HepG2 (cell line): ENCODE measurements around the gene WWTR1. TPM values are rescaled to one million over a fixed set of nuclear protein-coding genes. Genes with fewer than 3 reads are reported as not detected.

ENCODE experiments used
- DNMT3B ChIP-seq: conservative IDR thresholded peaks from 2 replicates; pipeline ENCODE4 v1.6.1; 2016; ENCODE audit warnings: missing biosample characterization, control low read depth
- FOXC1 ChIP-seq: sonication (generic); formaldehyde crosslinking; IDR thresholded peaks from 2 replicates; pipeline ENCODE4 v1.8.0; 2022; ENCODE audit warnings: mild to moderate bottlenecking, missing genetic modification reagents, borderline replicate concordance
- HDAC2 ChIP-seq: sonication (generic); formaldehyde crosslinking; IDR thresholded peaks from 2 replicates; pipeline ENCODE4 v1.4.0; 2020; ENCODE audit warnings: missing genetic modification reagents
- HIVEP1 ChIP-seq: sonication (generic); formaldehyde crosslinking; IDR thresholded peaks from 2 replicates; pipeline ENCODE4 v1.4.0; 2020; ENCODE audit warnings: mild to moderate bottlenecking, missing genetic modification reagents
- HMGXB3 ChIP-seq: sonication (generic); formaldehyde crosslinking; IDR thresholded peaks from 2 replicates; pipeline ENCODE4 v1.4.0; 2020; ENCODE audit warnings: missing genetic modification reagents, borderline replicate concordance
- HOXA5 ChIP-seq: sonication (generic); formaldehyde crosslinking; IDR thresholded peaks from 2 replicates; pipeline ENCODE4 v1.4.0; 2020; ENCODE audit warnings: missing genetic modification reagents
- HOXD1 ChIP-seq: sonication (generic); formaldehyde crosslinking; IDR thresholded peaks from 2 replicates; pipeline ENCODE4 v1.5.0; 2020; ENCODE audit warnings: missing genetic modification reagents
- KDM5B ChIP-seq: sonication (generic); formaldehyde crosslinking; IDR thresholded peaks from 2 replicates; pipeline ENCODE4 v1.4.0; 2020; ENCODE audit warnings: missing genetic modification reagents, mild to moderate bottlenecking, borderline replicate concordance
- RAD21 ChIP-seq: fragments of 450-650 bp; formaldehyde crosslinking; IDR thresholded peaks from 2 replicates; pipeline ENCODE4 v1.5.0; 2020; ENCODE audit warnings: mild to moderate bottlenecking
- SMARCC2 ChIP-seq: fragments of 450-650 bp; IDR thresholded peaks from 2 replicates; pipeline ENCODE4 v1.6.1; 2017; ENCODE audit warnings: antibody characterized with exemption, mild to moderate bottlenecking
- ZBTB1 ChIP-seq: sonication (generic); formaldehyde crosslinking; IDR thresholded peaks from 2 replicates; pipeline ENCODE4 v1.4.0; 2020; ENCODE audit warnings: missing genetic modification reagents, borderline replicate concordance
- ZC3H13 ChIP-seq: sonication (generic); formaldehyde crosslinking; IDR thresholded peaks from 2 replicates; pipeline ENCODE4 v1.8.1; 2023; ENCODE audit warnings: mild to moderate bottlenecking, missing genetic modification reagents, moderate library complexity
- ZFP90 ChIP-seq: sonication (generic); formaldehyde crosslinking; IDR thresholded peaks from 2 replicates; pipeline ENCODE4 v1.8.0; 2022; ENCODE audit warnings: missing genetic modification reagents, mild to moderate bottlenecking, inconsistent platforms, borderline replicate concordance
- ZNF430 ChIP-seq: sonication (generic); formaldehyde crosslinking; IDR thresholded peaks from 2 replicates; pipeline ENCODE4 v1.9.0; 2021; ENCODE audit warnings: mild to moderate bottlenecking, missing genetic modification reagents
- ZNF614 ChIP-seq: IDR thresholded peaks from 2 replicates; pipeline ENCODE4 v1.6.1; 2018; ENCODE audit warnings: missing biosample characterization, missing genetic modification reagents, inconsistent platforms, borderline replicate concordance
- ZSCAN29 ChIP-seq: sonication (generic); formaldehyde crosslinking; conservative IDR thresholded peaks from 2 replicates; pipeline ENCODE4 v1.4.0; 2020; ENCODE audit warnings: mild to moderate bottlenecking, missing genetic modification reagents
- polyA plus RNA-seq, 8 experiments: library from polyadenylated mRNA; depleted of rRNA in 3 of 8; stranded (reverse) in 7 of 8; unstranded in 1 of 8; fragments of >200 nt; fragmentation: Illumina TruSeq in 4 of 8; extraction: Trizol in 4 of 8; gene quantifications; 2 replicates each; pipeline versions ENCODE4 v1.2.1 to v1.2.3, GENCODE V29; 2011 to 2016; ENCODE audit warnings: low read depth in 4 of 8, missing spikeins in 1 of 8, mixed read lengths in 1 of 8; ENCODE audit not compliant: insufficient read depth in 1 of 8
- total RNA-seq, 5 experiments: library from RNA; depleted of rRNA; stranded (reverse); fragments of >200 nt; fragmentation: Illumina TruSeq; extraction: Trizol; gene quantifications; 2 replicates each; pipeline ENCODE4 v1.2.3, GENCODE V29; 2016; ENCODE audit warnings: low read depth in 1 of 5
- TF ChIP-seq, protein P1 (sequence below): sonication (generic); formaldehyde crosslinking; IDR thresholded peaks from 2 replicates; pipeline ENCODE4 v1.5.1; 2020; ENCODE audit warnings: missing genetic modification reagents, mild to moderate bottlenecking, borderline replicate concordance
- TF ChIP-seq, protein P2 (sequence below): sonication (generic); formaldehyde crosslinking; IDR thresholded peaks from 2 replicates; pipeline ENCODE4 v1.4.0; 2020; ENCODE audit warnings: missing genetic modification reagents

The WWTR1 gene
- total and polyA plus RNA-seq, 2 of the 13 experiments (the other 11 are each of a cell fraction or from before 2014, with no cell fraction given): 19.7 to 139 TPM

DNA sequence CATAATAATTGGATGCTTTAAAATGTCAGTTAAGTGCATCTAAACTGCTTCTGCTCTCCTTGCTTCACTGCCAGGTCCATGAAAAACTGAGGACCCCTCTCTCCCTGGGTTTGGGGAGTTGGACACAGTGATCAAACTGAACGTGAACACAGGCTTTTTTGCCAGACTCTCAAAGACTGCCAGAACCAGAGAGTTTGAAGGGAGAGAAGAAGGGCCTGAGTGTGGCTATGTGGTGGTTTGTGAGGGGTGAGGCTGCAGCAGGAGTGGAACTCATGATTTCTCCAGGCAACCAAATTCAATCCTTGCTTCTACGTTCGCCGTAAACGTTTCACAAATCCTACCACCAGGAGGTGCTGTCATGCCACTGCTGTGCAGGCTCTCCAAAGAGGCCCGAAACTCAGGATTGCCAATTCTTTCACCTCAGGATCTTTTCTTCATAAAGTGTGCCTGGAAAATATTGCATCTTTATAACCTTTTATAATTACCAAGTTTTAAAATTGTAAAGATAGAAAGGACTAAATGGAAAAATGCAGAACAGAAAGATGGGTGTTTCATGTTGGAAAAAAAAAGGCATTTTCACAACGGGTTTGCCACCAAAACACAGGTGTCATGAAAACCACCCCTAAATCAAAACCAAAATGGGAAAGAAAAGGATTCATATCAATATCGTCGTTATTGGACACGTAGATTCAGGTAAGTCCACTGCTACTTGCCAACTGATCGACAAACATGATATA is 163.6 kb downstream of the WWTR1 start (continued):
- peak; percentile 70 for TF ChIP-seq RAD21
- TF ChIP-seq, protein P1, sequence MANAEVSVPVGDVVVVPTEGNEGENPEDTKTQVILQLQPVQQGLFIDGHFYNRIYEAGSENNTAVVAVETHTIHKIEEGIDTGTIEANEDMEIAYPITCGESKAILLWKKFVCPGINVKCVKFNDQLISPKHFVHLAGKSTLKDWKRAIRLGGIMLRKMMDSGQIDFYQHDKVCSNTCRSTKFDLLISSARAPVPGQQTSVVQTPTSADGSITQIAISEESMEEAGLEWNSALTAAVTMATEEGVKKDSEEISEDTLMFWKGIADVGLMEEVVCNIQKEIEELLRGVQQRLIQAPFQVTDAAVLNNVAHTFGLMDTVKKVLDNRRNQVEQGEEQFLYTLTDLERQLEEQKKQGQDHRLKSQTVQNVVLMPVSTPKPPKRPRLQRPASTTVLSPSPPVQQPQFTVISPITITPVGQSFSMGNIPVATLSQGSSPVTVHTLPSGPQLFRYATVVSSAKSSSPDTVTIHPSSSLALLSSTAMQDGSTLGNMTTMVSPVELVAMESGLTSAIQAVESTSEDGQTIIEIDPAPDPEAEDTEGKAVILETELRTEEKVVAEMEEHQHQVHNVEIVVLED (CRISPR knock-in tag): peak; percentile 54; the same call in 1 of the 2 replicates
- no peak for TF ChIP-seq HDAC2 (CRISPR knock-in tag)
- peak; percentile 43; the same call in 1 of the 2 replicates for TF ChIP-seq HIVEP1 (CRISPR knock-in tag)
- TF ChIP-seq SMARCC2: no peak
- TF ChIP-seq HOXD1 (CRISPR knock-in tag): no peak
- TF ChIP-seq ZFP90 (CRISPR knock-in tag): peak; percentile 18; the same call in 1 of the 2 replicates
- no peak for TF ChIP-seq DNMT3B (CRISPR knock-in tag)
- TF ChIP-seq FOXC1: no peak
- 0 out of 2 replicates have a peak, but pooled peaks have one; percentile 59 for TF ChIP-seq ZNF614 (CRISPR knock-in tag)
- TF ChIP-seq HOXA5 (CRISPR knock-in tag): no peak; the same call in 1 of the 2 replicates
- no peak for TF ChIP-seq ZBTB1 (CRISPR knock-in tag)
- TF ChIP-seq, protein P2, sequence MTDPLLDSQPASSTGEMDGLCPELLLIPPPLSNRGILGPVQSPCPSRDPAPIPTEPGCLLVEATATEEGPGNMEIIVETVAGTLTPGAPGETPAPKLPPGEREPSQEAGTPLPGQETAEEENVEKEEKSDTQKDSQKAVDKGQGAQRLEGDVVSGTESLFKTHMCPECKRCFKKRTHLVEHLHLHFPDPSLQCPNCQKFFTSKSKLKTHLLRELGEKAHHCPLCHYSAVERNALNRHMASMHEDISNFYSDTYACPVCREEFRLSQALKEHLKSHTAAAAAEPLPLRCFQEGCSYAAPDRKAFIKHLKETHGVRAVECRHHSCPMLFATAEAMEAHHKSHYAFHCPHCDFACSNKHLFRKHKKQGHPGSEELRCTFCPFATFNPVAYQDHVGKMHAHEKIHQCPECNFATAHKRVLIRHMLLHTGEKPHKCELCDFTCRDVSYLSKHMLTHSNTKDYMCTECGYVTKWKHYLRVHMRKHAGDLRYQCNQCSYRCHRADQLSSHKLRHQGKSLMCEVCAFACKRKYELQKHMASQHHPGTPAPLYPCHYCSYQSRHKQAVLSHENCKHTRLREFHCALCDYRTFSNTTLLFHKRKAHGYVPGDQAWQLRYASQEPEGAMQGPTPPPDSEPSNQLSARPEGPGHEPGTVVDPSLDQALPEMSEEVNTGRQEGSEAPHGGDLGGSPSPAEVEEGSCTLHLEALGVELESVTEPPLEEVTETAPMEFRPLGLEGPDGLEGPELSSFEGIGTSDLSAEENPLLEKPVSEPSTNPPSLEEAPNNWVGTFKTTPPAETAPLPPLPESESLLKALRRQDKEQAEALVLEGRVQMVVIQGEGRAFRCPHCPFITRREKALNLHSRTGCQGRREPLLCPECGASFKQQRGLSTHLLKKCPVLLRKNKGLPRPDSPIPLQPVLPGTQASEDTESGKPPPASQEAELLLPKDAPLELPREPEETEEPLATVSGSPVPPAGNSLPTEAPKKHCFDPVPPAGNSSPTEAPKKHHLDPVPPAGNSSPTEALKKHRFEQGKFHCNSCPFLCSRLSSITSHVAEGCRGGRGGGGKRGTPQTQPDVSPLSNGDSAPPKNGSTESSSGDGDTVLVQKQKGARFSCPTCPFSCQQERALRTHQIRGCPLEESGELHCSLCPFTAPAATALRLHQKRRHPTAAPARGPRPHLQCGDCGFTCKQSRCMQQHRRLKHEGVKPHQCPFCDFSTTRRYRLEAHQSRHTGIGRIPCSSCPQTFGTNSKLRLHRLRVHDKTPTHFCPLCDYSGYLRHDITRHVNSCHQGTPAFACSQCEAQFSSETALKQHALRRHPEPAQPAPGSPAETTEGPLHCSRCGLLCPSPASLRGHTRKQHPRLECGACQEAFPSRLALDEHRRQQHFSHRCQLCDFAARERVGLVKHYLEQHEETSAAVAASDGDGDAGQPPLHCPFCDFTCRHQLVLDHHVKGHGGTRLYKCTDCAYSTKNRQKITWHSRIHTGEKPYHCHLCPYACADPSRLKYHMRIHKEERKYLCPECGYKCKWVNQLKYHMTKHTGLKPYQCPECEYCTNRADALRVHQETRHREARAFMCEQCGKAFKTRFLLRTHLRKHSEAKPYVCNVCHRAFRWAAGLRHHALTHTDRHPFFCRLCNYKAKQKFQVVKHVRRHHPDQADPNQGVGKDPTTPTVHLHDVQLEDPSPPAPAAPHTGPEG (CRISPR knock-in tag): 0 out of 2 replicates have a peak, but pooled peaks have one; percentile 31
- no peak for TF ChIP-seq ZC3H13 (CRISPR knock-in tag)
- no peak for TF ChIP-seq ZSCAN29 (CRISPR knock-in tag)
- TF ChIP-seq KDM5B (CRISPR knock-in tag): no peak
- TF ChIP-seq ZNF430 (CRISPR knock-in tag): 0 out of 2 replicates have a peak, but pooled peaks have one; percentile 8
- TF ChIP-seq HMGXB3 (CRISPR knock-in tag): no peak
